NT2/D1 (cell line): ENCODE data around the gene NEK10.

Experiments used
- SUZ12 ChIP-seq: IDR thresholded peaks from 2 replicates; pipeline ENCODE4 v1.6.1; 2011; ENCODE audit not compliant: insufficient read length, insufficient read depth; ENCODE audit errors: extremely low read depth
- YY1 ChIP-seq: IDR thresholded peaks from 2 replicates; pipeline ENCODE4 v1.6.1; 2011; ENCODE audit not compliant: insufficient read length, insufficient read depth

DNA sequence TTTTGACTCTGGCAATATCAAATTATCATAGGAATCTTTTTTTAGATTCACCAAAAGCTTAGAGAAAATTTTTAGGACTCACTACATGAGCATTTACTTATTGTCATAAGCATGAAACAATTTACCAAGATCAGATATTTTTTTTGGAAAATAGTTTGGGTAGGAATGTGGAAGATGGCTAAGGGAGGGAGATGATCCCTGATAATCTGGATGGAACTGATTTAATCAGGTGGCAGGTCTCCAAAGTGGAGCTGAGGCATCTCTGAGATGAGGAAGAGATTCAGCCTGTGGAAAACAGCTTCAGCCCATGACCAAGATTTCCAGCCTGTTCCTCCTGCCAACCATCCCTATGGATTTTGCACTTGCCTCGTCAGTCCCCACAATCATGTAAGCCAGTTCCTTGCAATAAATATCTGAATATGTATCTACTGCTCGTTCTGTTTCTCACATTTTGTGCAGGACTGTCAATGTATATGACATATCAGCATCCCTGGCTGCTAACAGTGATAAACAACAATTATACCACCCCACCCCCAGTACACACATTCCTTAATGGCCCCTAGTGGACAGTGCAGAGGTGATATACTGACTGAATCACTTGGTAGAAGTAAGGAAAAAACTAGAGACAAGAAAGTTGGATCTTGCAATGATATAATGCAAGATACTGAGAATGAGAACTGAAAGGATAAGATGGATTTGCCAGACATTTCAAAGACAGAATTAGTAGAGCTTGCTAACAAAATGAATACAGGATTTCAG, 183.8 kb downstream of the NEK10 start:
- TF ChIP-seq YY1 (no peak), SUZ12 (no peak)
